CD4-positive, alpha-beta T cell (primary cell): ENCODE data around the gene FAM222A. TPM values are rescaled to one million over a fixed set of nuclear protein-coding genes. Genes with fewer than 3 reads are reported as not detected.

Source experiments
- ATAC-seq: fragments of 200-7000 bp; cut with Tn5 transposase; one replicate; pipeline ENCODE4 v1.10.0; 2022; ENCODE audit warnings: mild to moderate bottlenecking; ENCODE audit not compliant: poor library complexity
- CTCF ChIA-PET: fragments of 350-600 bp; sonication (Branson Sonifier 250); formaldehyde crosslinking; loops from one replicate; lab custom pipeline; 2021; ENCODE audit warnings: antibody characterized with exemption, inconsistent platforms; lab: Charles Lee
- POLR2A ChIA-PET: fragments of 350-600 bp; sonication (Branson Sonifier 250); formaldehyde crosslinking; loops from one replicate; lab custom pipeline; 2021; ENCODE audit warnings: antibody characterized with exemption, inconsistent platforms; lab: Charles Lee
- DNase-seq, 14 experiments: peaks; one replicate each; pipeline ENCODE4 v3.0.0-alpha.2; 2013 to 2020; ENCODE audit warnings: mixed read lengths in 2 of 14
- H3K27ac ChIP-seq, 2 donors: one replicate each; pipeline versions ENCODE4 v1.5.1 to v1.7.0; 2013; ENCODE audit warnings: low read length in 2 of 2, low read depth in 1 of 2, mild to moderate bottlenecking in 1 of 2
- H3K27me3 ChIP-seq, 2 experiments: 1 replicate in 1 of 2; 2 replicates in 1 of 2; pipeline versions ENCODE4 v1.6.1 to v1.7.0; 2013; ENCODE audit warnings: low read length in 2 of 2, control low read depth in 1 of 2, mild to moderate bottlenecking in 1 of 2, moderate library complexity in 1 of 2; ENCODE audit not compliant: insufficient read depth in 2 of 2, control insufficient read depth in 1 of 2
- H3K36me3 ChIP-seq: one replicate; pipeline ENCODE4 v1.6.1; 2013; ENCODE audit warnings: low read length, control low read depth; ENCODE audit not compliant: insufficient read depth
- H3K4me1 ChIP-seq: one replicate; pipeline ENCODE4 v1.6.1; 2013; ENCODE audit warnings: low read length, control low read depth; ENCODE audit not compliant: insufficient read depth
- H3K4me3 ChIP-seq: one replicate; pipeline ENCODE4 v1.5.1; 2013; ENCODE audit warnings: mild to moderate bottlenecking, low read length, moderate library complexity
- H3K9me3 ChIP-seq, 2 experiments: 1 replicate in 1 of 2; 2 replicates in 1 of 2; pipeline versions ENCODE4 v1.6.1 to v1.7.0; 2013; ENCODE audit warnings: low read length in 2 of 2, mild to moderate bottlenecking in 2 of 2, control low read depth in 1 of 2, moderate library complexity in 1 of 2; ENCODE audit not compliant: control insufficient read depth in 1 of 2, insufficient read depth in 1 of 2
- H3K27ac Mint-ChIP-seq: one replicate; pipeline ENCODE4 v1.8.0; 2020; ENCODE audit warnings: mixed read lengths
- H3K27me3 Mint-ChIP-seq: one replicate; pipeline ENCODE4 v1.8.0; 2021; ENCODE audit warnings: mixed read lengths
- H3K36me3 Mint-ChIP-seq: one replicate; pipeline ENCODE4 v1.8.0; 2021; ENCODE audit warnings: low read depth, mixed read lengths
- H3K4me1 Mint-ChIP-seq: one replicate; pipeline ENCODE4 v1.8.0; 2021; ENCODE audit warnings: low read depth, mixed read lengths
- H3K4me3 Mint-ChIP-seq: one replicate; pipeline ENCODE4 v1.8.0; 2020; ENCODE audit warnings: mild to moderate bottlenecking, mixed read lengths
- H3K9me3 Mint-ChIP-seq: one replicate; pipeline ENCODE4 v1.8.0; 2020; ENCODE audit warnings: mixed read lengths
- CTCF ChIP-seq: fragments of 200-600 bp; IDR thresholded peaks from one replicate; pipeline ENCODE4 v1.8.0; 2022; ENCODE audit warnings: antibody characterized with exemption, mild to moderate bottlenecking
- intact Hi-C, 2 experiments: fragments of 100-400 bp; cut with DNase I in 1 of 2; cut with micrococcal nuclease in 1 of 2; formaldehyde crosslinking; loops; one replicate each; pipeline versions ENCODE4 v1.15.1 to v1.9.0; 2023 to 2025; cut with DNase I, micrococcal nuclease
- total RNA-seq, 174 experiments: library from RNA in 2 of 174; stranded (reverse) in 2 of 174; gene quantifications; one replicate each; pipeline ENCODE4 v1.2.3 and lab custom pipeline; 2021 to 2026

Gene FAM222A
- total RNA-seq, 2 experiments from 2014 or later, result 1.1 to 1.7 TPM

GRCh38 chr12:109728921-109729320, 15.3 kb downstream of the FAM222A start:
- Histone ChIP-seq H3K36me3 (no peaks in the 10 kb centered on the region), H3K4me1 (no peaks in the 10 kb centered on the region), H3K27ac (no peak overlapping the region), H3K9me3 (no peaks in the 10 kb centered on the region), H3K27me3 (peaks cover 0 to 11% of the 10 kb centered on the region in 2 experiments), H3K4me3 (no peak overlapping the region)
- H3K4me1 Mint-ChIP-seq, result no peaks in the 10 kb centered on the region
- DNase-seq, result no peak
- ATAC-seq, result no peak
- H3K9me3 Mint-ChIP-seq, result no peaks in the 10 kb centered on the region
- no peak overlapping the region for H3K27ac Mint-ChIP-seq
- H3K4me3 Mint-ChIP-seq, result no peak overlapping the region
- no peak for TF ChIP-seq CTCF
- H3K27me3 Mint-ChIP-seq, result peaks cover 11% of the 10 kb centered on the region
- H3K36me3 Mint-ChIP-seq, result no peaks in the 10 kb centered on the region
- ChIA-PET POLR2A (no interaction called here), CTCF (no interaction called here)
- intact Hi-C loops, result no loop called here

- peaks cover 3 to 15% of the 10 kb centered on the region in 2 experiments for H3K27me3 ChIP-seq
- intact Hi-C loops, result no loop called here
- H3K9me3 Mint-ChIP-seq, result no peaks in the 10 kb centered on the region
- ChIA-PET POLR2A (no interaction called here), CTCF (no interaction called here)
- no peak overlapping the region for H3K4me3 ChIP-seq
- peaks cover 15% of the 10 kb centered on the region for H3K27me3 Mint-ChIP-seq
- no peaks in the 10 kb centered on the region for H3K36me3 Mint-ChIP-seq
- H3K4me1 ChIP-seq, result no peaks in the 10 kb centered on the region
- no peaks in the 10 kb centered on the region for H3K9me3 ChIP-seq
- no peaks in the 10 kb centered on the region for H3K4me1 Mint-ChIP-seq
- H3K36me3 ChIP-seq, result no peaks in the 10 kb centered on the region
- H3K4me3 Mint-ChIP-seq, result no peak overlapping the region
- no peak for DNase-seq
- ATAC-seq, result no peak
- H3K27ac ChIP-seq, result no peak overlapping the region
- no peak overlapping the region for H3K27ac Mint-ChIP-seq
- no peak for TF ChIP-seq CTCF
Observed at GRCh38 chr12:109729371-109729781, 15.8 kb downstream of the FAM222A start.

DNA sequence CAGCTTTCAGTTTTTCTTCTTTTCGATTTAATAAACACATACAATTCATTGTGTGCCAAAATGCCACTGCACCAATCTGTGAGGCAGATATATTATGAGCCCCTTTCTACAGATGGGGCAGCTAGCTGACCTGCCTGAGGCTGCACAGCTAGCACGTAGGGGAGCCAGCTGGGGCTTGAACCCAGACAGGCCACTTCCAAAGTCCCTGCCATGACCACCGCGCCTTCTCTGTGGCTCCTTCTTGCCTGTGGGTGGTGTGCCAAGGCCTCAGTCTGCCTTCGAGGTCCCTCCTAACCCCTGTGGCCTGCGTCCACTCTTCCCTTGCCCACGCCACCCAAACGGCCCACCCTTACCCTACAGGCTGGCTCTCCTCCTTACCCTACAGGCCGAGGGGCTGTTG, 16.2 kb downstream of the FAM222A start:
- Histone ChIP-seq H3K36me3 (no peaks in the 10 kb centered on the region), H3K4me1 (no peaks in the 10 kb centered on the region), H3K27me3 (peaks cover 4 to 20% of the 10 kb centered on the region in 2 experiments), H3K9me3 (no peaks in the 10 kb centered on the region), H3K4me3 (no peak overlapping the region), H3K27ac (no peak overlapping the region)
- Mint-ChIP-seq H3K36me3 (no peaks in the 10 kb centered on the region), H3K9me3 (no peaks in the 10 kb centered on the region), H3K27me3 (peaks cover 19% of the 10 kb centered on the region), H3K27ac (no peak overlapping the region), H3K4me3 (no peak overlapping the region), H3K4me1 (no peaks in the 10 kb centered on the region)
- DNase-seq (no peak), ATAC-seq (no peak)
- ChIA-PET CTCF (no interaction called here), POLR2A (no interaction called here)
- intact Hi-C loops, result no loop called here
- no peak for TF ChIP-seq CTCF
